Measurements from ENCODE around the gene DVL1. TPM values are rescaled to one million over a fixed set of nuclear protein-coding genes. Genes with fewer than 3 reads are reported as not detected.
"Not testable (repeated sequence)": the region's sequence is repeated elsewhere in the genome, so short reads cannot be mapped to it uniquely, and the experiment has no call there.

The DVL1 gene
- total RNA-seq, 3 donors from 2014 or later (not counting 1 experiment from before 2014, with no cell fraction given) = 33.8 to 41.9 (median 35.6) TPM

- no peak overlapping the region for H3K4me3 ChIP-seq (ENCODE audit: low read length)
- Mint-ChIP-seq H3K4me1 (peaks cover 10 to 27% of the 10 kb centered on the region in 2 donors), H3K4me3 (peak overlapping the region; percentile 32), H3K27ac (peak overlapping the region in 1 of 2 donors; percentile 79), H3K9me3 (no peaks in the 10 kb centered on the region), H3K27me3 (ENCODE audit: low read depth in 2 of 2) (no peaks in the 10 kb centered on the region), H3K36me3 (no peaks in the 10 kb centered on the region)
- no peak overlapping the region for H3K27ac ChIP-seq (ENCODE audit: low read length)
- intact Hi-C loops (cut with micrococcal nuclease) = no loop called here
- no peak for TF ChIP-seq CTCF (IDR thresholded peaks at IDR 0.05)
- no peaks in the 10 kb centered on the region for H3K27me3 ChIP-seq (ENCODE audit: control insufficient read depth, insufficient read depth, low read length)
- WGBS (ENCODE audit: insufficient coverage) = 72% methylated on average over 16 of the region's 16 CpGs
- peak in 1 of 2 donors; percentile 43 for DNase-seq
- H3K9me3 ChIP-seq (ENCODE audit: control insufficient read depth, insufficient read depth, low read length) = no peaks in the 10 kb centered on the region
- peaks cover 46% of the 10 kb centered on the region for H3K4me1 ChIP-seq (ENCODE audit: control insufficient read depth, insufficient read depth, low read length)
- no peak for ATAC-seq
- H3K36me3 ChIP-seq (ENCODE audit: control insufficient read depth, insufficient read depth, low read length) = peaks cover 9% of the 10 kb centered on the region
Measured at GRCh38 chr1:1370771-1371300, 21.6 kb upstream of the DVL1 start.

DNA sequence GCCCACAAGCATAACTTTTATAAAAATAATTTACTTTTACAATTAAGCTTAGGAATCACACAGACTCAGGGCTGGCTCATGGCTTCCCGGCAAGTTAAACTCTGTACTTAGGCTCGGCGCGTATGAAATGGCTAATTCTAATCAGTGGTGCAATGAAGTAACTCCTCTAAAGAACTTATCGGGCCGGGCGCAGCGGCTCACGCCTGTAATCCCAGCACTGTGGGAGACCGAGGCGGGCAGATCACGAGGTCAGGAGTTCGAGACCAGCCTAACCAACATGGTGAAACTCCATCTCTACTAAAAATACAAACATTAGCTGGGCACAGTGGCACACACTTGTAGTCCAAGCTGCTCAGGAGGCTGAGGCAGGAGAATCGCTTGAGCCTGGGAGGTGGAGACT, 20.9 kb upstream of the DVL1 start:
- DNase-seq; H3K27me3 ChIP-seq (ENCODE audit: control insufficient read depth, insufficient read depth, low read length); H3K9me3 ChIP-seq (ENCODE audit: control insufficient read depth, insufficient read depth, low read length); H3K4me3 Mint-ChIP-seq; H3K36me3 ChIP-seq (ENCODE audit: control insufficient read depth, insufficient read depth, low read length); H3K27ac Mint-ChIP-seq; H3K27ac ChIP-seq (ENCODE audit: low read length); H3K36me3 Mint-ChIP-seq; ATAC-seq; H3K4me3 ChIP-seq (ENCODE audit: low read length); H3K9me3 Mint-ChIP-seq; intact Hi-C loops (cut with micrococcal nuclease); H3K27me3 Mint-ChIP-seq (ENCODE audit: low read depth in 2 of 2): not testable (repeated sequence)
- peaks cover 5 to 23% of the 10 kb centered on the region in 2 donors for H3K4me1 Mint-ChIP-seq
- H3K4me1 ChIP-seq (ENCODE audit: control insufficient read depth, insufficient read depth, low read length) = peaks cover 42% of the 10 kb centered on the region
- 90% methylated on average over 14 of the region's 14 CpGs for WGBS (ENCODE audit: insufficient coverage)

GRCh38 chr1:1367315-1367714, 18.1 kb upstream of the DVL1 start:
- intact Hi-C loops (cut with micrococcal nuclease) = no loop called here
- TF ChIP-seq CTCF (IDR thresholded peaks at IDR 0.05) = no peak
- Mint-ChIP-seq H3K36me3 (no peaks in the 10 kb centered on the region), H3K9me3 (no peaks in the 10 kb centered on the region), H3K27ac (no peak overlapping the region), H3K27me3 (ENCODE audit: low read depth in 2 of 2) (no peaks in the 10 kb centered on the region), H3K4me3 (no peak overlapping the region), H3K4me1 (peaks cover 4 to 11% of the 10 kb centered on the region in 2 donors)
- H3K9me3 ChIP-seq (ENCODE audit: control insufficient read depth, insufficient read depth, low read length) = no peaks in the 10 kb centered on the region
- no peaks in the 10 kb centered on the region for H3K27me3 ChIP-seq (ENCODE audit: control insufficient read depth, insufficient read depth, low read length)
- ATAC-seq = no peak
- 93% methylated on average over 5 of the region's 5 CpGs for WGBS (ENCODE audit: insufficient coverage)
- H3K27ac ChIP-seq (ENCODE audit: low read length) = no peak overlapping the region
- no peak for DNase-seq
- no peaks in the 10 kb centered on the region for H3K36me3 ChIP-seq (ENCODE audit: control insufficient read depth, insufficient read depth, low read length)
- H3K4me3 ChIP-seq (ENCODE audit: low read length) = no peak overlapping the region
- peaks cover 19% of the 10 kb centered on the region for H3K4me1 ChIP-seq (ENCODE audit: control insufficient read depth, insufficient read depth, low read length)

GRCh38 chr1:1366699-1367066, 17.5 kb upstream of the DVL1 start:
- no peaks in the 10 kb centered on the region for H3K9me3 Mint-ChIP-seq
- WGBS (ENCODE audit: insufficient coverage) = 83% methylated on average over 2 of the region's 3 CpGs
- Histone ChIP-seq H3K9me3 (ENCODE audit: control insufficient read depth, insufficient read depth, low read length) (no peaks in the 10 kb centered on the region), H3K4me1 (ENCODE audit: control insufficient read depth, insufficient read depth, low read length) (peaks cover 13% of the 10 kb centered on the region), H3K27ac (ENCODE audit: low read length) (no peak overlapping the region), H3K36me3 (ENCODE audit: control insufficient read depth, insufficient read depth, low read length) (no peaks in the 10 kb centered on the region), H3K4me3 (ENCODE audit: low read length) (no peak overlapping the region), H3K27me3 (ENCODE audit: control insufficient read depth, insufficient read depth, low read length) (no peaks in the 10 kb centered on the region)
- intact Hi-C loops (cut with micrococcal nuclease) = no loop called here
- no peak for TF ChIP-seq CTCF (IDR thresholded peaks at IDR 0.05)
- no peak overlapping the region for H3K27ac Mint-ChIP-seq
- ATAC-seq (no peak), DNase-seq (no peak)
- no peaks in the 10 kb centered on the region for H3K36me3 Mint-ChIP-seq
- H3K4me1 Mint-ChIP-seq = peaks cover 0 to 7% of the 10 kb centered on the region in 2 donors
- H3K27me3 Mint-ChIP-seq (ENCODE audit: low read depth in 2 of 2) = no peaks in the 10 kb centered on the region
- H3K4me3 Mint-ChIP-seq = no peak overlapping the region

Data from natural killer cell (primary cell).